Stimulated activated CD4-positive, alpha-beta T cell treated with anti-CD3 and anti-CD28 coated beads, Interleukin-2, amount 100 ng/mL, for 48 hours (primary cell): ENCODE data around the gene B4GALNT3.

Source experiments
- DNase-seq, 2 donors: peaks; one replicate each; pipeline ENCODE4 v3.0.0-alpha.2; 2020

B4GALNT3 gene

GRCh38 chr12:601976-602699, 142.4 kb downstream of the B4GALNT3 start:
- DNase-seq, result no peak

DNA sequence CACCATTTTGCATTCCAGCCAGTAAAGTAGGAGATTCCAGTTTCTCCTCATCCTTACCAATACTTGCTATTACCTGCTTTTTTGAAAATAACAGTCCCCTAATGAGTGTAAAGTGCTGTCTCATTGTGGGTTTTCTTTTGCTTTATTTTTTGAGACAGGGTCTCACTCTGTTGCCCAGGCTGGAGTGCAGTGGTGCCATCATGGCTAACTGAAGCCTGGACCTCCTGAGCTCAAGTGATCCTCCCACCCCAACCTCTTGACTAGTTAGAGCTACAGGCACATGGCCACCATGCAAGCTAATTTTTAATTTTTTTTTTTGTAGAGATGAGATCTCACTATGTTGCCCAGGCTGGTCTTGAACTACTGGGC, 142.9 kb downstream of the B4GALNT3 start:
- no peak for DNase-seq

DNA sequence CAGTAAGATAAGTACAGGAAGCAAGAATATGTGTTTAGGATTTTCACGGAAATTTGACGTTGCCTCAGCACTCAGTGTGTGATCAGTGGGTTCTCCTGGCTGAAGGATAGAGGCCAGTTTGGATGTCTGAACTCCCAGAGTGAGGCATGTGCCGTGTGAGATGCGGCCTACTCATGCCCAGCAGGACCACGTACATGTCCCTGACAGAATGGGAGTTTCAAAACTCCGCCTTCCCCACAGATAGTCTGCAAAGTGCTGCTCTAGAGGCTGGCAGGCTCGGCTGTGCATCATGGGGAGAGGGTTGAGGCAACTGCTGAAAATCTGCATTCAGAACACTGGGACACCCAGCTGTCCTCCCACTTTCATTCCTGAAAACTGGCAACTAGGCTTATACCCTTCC, 145.2 kb downstream of the B4GALNT3 start:
- DNase-seq, result no peak

DNA sequence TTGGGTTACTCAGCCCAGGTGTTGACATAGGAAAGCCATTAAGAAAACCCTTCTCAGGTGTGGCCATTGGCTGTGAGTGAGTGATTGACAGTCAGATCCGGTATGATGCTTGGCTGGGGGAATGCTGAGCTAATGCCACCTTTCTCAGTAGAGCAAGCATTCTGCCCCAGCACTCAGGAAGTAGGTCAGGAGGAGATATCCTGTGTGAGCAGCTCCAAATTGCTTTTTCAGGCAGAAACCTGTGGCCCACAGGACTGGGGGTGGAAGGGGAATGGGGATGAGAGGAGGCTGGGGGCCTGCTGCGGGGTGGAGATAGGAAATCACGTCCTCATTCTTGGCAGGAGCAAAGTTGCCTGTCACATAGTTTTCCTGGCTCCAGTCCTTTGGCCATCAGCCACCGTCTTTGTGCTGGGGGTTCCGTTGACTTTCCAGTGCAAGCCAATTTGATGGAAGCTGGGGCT, 147.8 kb downstream of the B4GALNT3 start:
- no peak for DNase-seq

- no peak for DNase-seq
Measured at GRCh38 chr12:608413-608812, 148.7 kb downstream of the B4GALNT3 start.

- no peak for DNase-seq
Measured at GRCh38 chr12:608921-609320, 149.2 kb downstream of the B4GALNT3 start.

GRCh38 chr12:611721-612120, 152.0 kb downstream of the B4GALNT3 start:
- no peak for DNase-seq

- DNase-seq, result no peak
Measured at GRCh38 chr12:612293-612692, 152.6 kb downstream of the B4GALNT3 start.

DNA sequence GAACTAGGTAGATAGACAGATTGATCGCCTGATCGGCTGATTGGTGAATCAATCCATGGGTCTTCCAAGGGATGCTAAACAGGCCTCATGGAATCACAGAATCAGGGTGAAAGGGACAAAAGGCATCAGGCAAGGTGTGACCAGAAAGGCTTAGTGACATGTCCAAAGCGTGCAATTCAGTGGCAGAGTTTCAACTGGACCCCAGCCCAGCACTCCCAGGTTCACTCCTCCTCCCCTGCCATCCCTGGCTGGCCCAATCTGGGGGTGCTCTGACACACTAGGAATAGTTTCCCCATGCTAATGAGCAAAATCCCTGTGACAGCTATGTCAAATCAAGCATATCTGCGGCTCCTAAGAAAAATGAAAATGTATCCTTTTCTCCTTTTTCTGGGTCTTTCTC, 153.1 kb downstream of the B4GALNT3 start:
- DNase-seq, result no peak
